PC-3 (cell line): ENCODE results near the gene IRAG1. TPM values are rescaled to one million over a fixed set of nuclear protein-coding genes. Genes with fewer than 3 reads are reported as not detected.

Source experiments
- ATAC-seq: fragments of 200-7000 bp; cut with Tn5 transposase; 2 replicates; pipeline ENCODE4 v1.9.1; 2020; ENCODE audit warnings: mild to moderate bottlenecking, moderate library complexity
- BruUV-seq: library from RNA; stranded (reverse); fragments of 400-500 nt; replicated peaks from 2 replicates; lab custom pipeline; 2021; lab: Mats Ljungman, UMichigan
- CTCF ChIA-PET: fragments of 300-600 bp; sonication (Branson Sonifier 250); formaldehyde crosslinking; loops from one replicate; lab custom pipeline; 2022; ENCODE audit warnings: antibody characterized with exemption; lab: Charles Lee
- POLR2A ChIA-PET: fragments of 300-600 bp; sonication (Branson Sonifier 250); formaldehyde crosslinking; loops from one replicate; lab custom pipeline; 2022; ENCODE audit warnings: antibody characterized with exemption; ENCODE audit not compliant: unreplicated experiment; lab: Charles Lee
- DNase-seq: peaks from one replicate; pipeline ENCODE4 v3.0.0-alpha.2; 2015
- H2AFZ ChIP-seq: fragments of 300-600 bp; sonication (generic); 2 replicates; pipeline ENCODE4 v1.6.0; 2016; ENCODE audit warnings: antibody characterized with exemption, low read length
- H3F3A ChIP-seq: fragments of 300-600 bp; sonication (generic); one replicate; pipeline ENCODE4 v1.6.0; 2017; ENCODE audit warnings: antibody characterized with exemption, low read length, control low read depth, mild to moderate bottlenecking; ENCODE audit not compliant: unreplicated experiment
- H3K27ac ChIP-seq: fragments of 300-600 bp; sonication (generic); 2 replicates; pipeline ENCODE4 v1.5.1; 2016; ENCODE audit warnings: mild to moderate bottlenecking, low read length
- H3K27me3 ChIP-seq: fragments of 300-600 bp; sonication (generic); 2 replicates; pipeline ENCODE4 v1.6.1; 2016; ENCODE audit warnings: low read length, mixed read lengths
- H3K36me3 ChIP-seq: fragments of 300-600 bp; sonication (generic); 2 replicates; pipeline ENCODE4 v1.6.1; 2016; ENCODE audit warnings: low read depth, mixed run types, low read length, mixed read lengths
- H3K4me1 ChIP-seq: fragments of 300-600 bp; sonication (generic); 2 replicates; pipeline ENCODE4 v1.5.1; 2016; ENCODE audit warnings: low read length; ENCODE audit not compliant: insufficient read depth
- H3K4me2 ChIP-seq: fragments of 300-600 bp; sonication (generic); 2 replicates; pipeline ENCODE4 v1.6.0; 2016; ENCODE audit warnings: low read length
- H3K4me3 ChIP-seq: fragments of 300-600 bp; sonication (generic); 2 replicates; pipeline ENCODE4 v1.5.1; 2016; ENCODE audit warnings: mild to moderate bottlenecking, low read length, mixed read lengths
- H3K79me2 ChIP-seq: fragments of 300-600 bp; sonication (generic); 2 replicates; pipeline ENCODE4 v1.6.1; 2017; ENCODE audit warnings: low read length, mixed read lengths
- H3K9ac ChIP-seq: fragments of 300-600 bp; sonication (generic); 2 replicates; pipeline ENCODE4 v1.6.0; 2016; ENCODE audit warnings: mild to moderate bottlenecking, low read length
- H3K9me2 ChIP-seq: fragments of 300-600 bp; sonication (generic); replicated peaks from 2 replicates; pipeline ENCODE4 v1.6.1; 2016; ENCODE audit warnings: mixed run types, low read length, mixed read lengths
- H3K9me3 ChIP-seq: fragments of 300-600 bp; sonication (generic); 2 replicates; pipeline ENCODE4 v1.6.1; 2016; ENCODE audit warnings: low read length, mixed read lengths
- H4K20me1 ChIP-seq: fragments of 300-600 bp; sonication (generic); 2 replicates; pipeline ENCODE4 v1.6.1; 2016; ENCODE audit warnings: low read length, mixed read lengths
- EZH2 ChIP-seq: fragments of 300-600 bp; sonication (generic); IDR thresholded peaks from one replicate; pipeline ENCODE4 v1.6.1; 2017; ENCODE audit warnings: antibody characterized with exemption, mild to moderate bottlenecking, low read length; ENCODE audit not compliant: unreplicated experiment
- EZH2phosphoT487 ChIP-seq: fragments of 300-600 bp; sonication (generic); IDR thresholded peaks from 2 replicates; pipeline ENCODE4 v1.6.1; 2018; ENCODE audit warnings: mild to moderate bottlenecking, antibody characterized with exemption, low read length, borderline replicate concordance
- intact Hi-C: fragments of 100-400 bp; cut with micrococcal nuclease; formaldehyde crosslinking; loops from 2 replicates; pipeline ENCODE4 v1.9.0; 2023
- total RNA-seq: library from RNA; depleted of rRNA; stranded (reverse); fragments of >200 nt; gene quantifications from 2 replicates; pipeline ENCODE4 v1.2.3, GENCODE V29; 2014
- TF ChIP-seq, protein P1 (sequence below): fragments of 300-600 bp; sonication (generic); conservative IDR thresholded peaks from 2 replicates; pipeline ENCODE4 v1.5.1; 2017; ENCODE audit warnings: antibody characterized with exemption, low read depth, mild to moderate bottlenecking, low read length

IRAG1 gene
- total RNA-seq, 1 experiment from 2014 or later = not detected

- BruUV-seq = no TSS peak
- intact Hi-C loops = loop anchor here (5.0 kb wide), 1 partner anchor 88 kb away; no protein-coding TSS in a partner anchor
- POLR2A ChIA-PET = no interaction called here
These were observed 43.4 kb downstream of the IRAG1 start for GRCh38 chr11:10650166-10650565.

DNA sequence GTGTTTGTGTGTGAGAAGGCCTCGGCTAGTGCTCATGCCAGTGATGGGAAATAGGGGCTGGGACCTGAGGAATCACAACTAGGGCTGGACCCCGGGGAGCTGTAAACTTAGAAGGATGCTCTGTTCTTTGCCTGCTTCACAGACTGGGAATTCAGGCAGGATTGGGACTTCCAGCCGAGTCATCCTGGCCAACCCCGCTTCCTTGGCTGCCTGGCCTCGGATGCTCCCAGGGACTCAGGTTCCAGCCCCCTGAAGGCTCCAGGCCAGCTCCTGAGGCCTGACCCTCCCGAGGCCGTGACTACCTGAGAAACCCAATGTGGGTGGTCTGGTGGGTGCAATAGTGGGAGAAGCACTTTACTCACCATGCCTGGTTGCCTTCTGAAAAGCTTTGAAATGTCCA lies 44.7 kb downstream of the IRAG1 start:
- BruUV-seq = no TSS peak
- peaks cover 9% of the 10 kb centered on the region for H3K4me1 ChIP-seq

More at GRCh38 chr11:10650166-10650565, 43.4 kb downstream of the IRAG1 start:
- H3K4me2 ChIP-seq = no peak overlapping the region
- CTCF ChIA-PET = no interaction called here
- no peaks in the 10 kb centered on the region; the same call in 1 of the 2 replicates for H3K36me3 ChIP-seq
- ATAC-seq (no peak), DNase-seq (no peak)
- peaks cover 17% of the 10 kb centered on the region for H3K4me1 ChIP-seq
- H3K27ac ChIP-seq = no peak overlapping the region
- no peak overlapping the region for H3K4me3 ChIP-seq
- H3K79me2 ChIP-seq = no peaks in the 10 kb centered on the region
- H3K9me3 ChIP-seq = no peaks in the 10 kb centered on the region
- TF ChIP-seq, protein P1, sequence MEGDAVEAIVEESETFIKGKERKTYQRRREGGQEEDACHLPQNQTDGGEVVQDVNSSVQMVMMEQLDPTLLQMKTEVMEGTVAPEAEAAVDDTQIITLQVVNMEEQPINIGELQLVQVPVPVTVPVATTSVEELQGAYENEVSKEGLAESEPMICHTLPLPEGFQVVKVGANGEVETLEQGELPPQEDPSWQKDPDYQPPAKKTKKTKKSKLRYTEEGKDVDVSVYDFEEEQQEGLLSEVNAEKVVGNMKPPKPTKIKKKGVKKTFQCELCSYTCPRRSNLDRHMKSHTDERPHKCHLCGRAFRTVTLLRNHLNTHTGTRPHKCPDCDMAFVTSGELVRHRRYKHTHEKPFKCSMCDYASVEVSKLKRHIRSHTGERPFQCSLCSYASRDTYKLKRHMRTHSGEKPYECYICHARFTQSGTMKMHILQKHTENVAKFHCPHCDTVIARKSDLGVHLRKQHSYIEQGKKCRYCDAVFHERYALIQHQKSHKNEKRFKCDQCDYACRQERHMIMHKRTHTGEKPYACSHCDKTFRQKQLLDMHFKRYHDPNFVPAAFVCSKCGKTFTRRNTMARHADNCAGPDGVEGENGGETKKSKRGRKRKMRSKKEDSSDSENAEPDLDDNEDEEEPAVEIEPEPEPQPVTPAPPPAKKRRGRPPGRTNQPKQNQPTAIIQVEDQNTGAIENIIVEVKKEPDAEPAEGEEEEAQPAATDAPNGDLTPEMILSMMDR = no peak
- TF ChIP-seq EZH2 (no peak), EZH2phosphoT487 (no peak)
- no peaks in the 10 kb centered on the region for H3K9me2 ChIP-seq
- no peaks in the 10 kb centered on the region for H4K20me1 ChIP-seq
- no peak overlapping the region for H3K9ac ChIP-seq
- no peaks in the 10 kb centered on the region for H3F3A ChIP-seq
- H2AFZ ChIP-seq = no peak overlapping the region
- H3K27me3 ChIP-seq = no peaks in the 10 kb centered on the region

More for the DNA sequence above, 44.7 kb downstream of the IRAG1 start:
- no peak overlapping the region for H3K27ac ChIP-seq
- H3K9me2 ChIP-seq = no peaks in the 10 kb centered on the region
- H3K27me3 ChIP-seq = no peaks in the 10 kb centered on the region
- no peaks in the 10 kb centered on the region for H3K36me3 ChIP-seq
- no peak overlapping the region for H3K9ac ChIP-seq
- intact Hi-C loops = no loop called here
- no peak for ATAC-seq
- ChIA-PET CTCF (no interaction called here), POLR2A (no interaction called here)
- no peaks in the 10 kb centered on the region for H3K79me2 ChIP-seq
- no peak overlapping the region for H2AFZ ChIP-seq
- DNase-seq = no peak
- TF ChIP-seq EZH2phosphoT487 (no peak), EZH2 (no peak)
- TF ChIP-seq, protein P1 = no peak
- H4K20me1 ChIP-seq = no peaks in the 10 kb centered on the region
- H3K9me3 ChIP-seq = no peaks in the 10 kb centered on the region
- H3K4me3 ChIP-seq = no peak overlapping the region
- H3F3A ChIP-seq = no peaks in the 10 kb centered on the region
- H3K4me2 ChIP-seq = no peak overlapping the region
